ENCODE data around the gene RBSN. TPM values are rescaled to one million over a fixed set of nuclear protein-coding genes. Genes with fewer than 3 reads are reported as not detected.

RBSN gene
- total RNA-seq, 4 donors from 2014 or later = 27.4 to 62.8 (median 39.8) TPM

- H3K36me3 ChIP-seq = no peaks in the 10 kb centered on the region
- no peak overlapping the region for H3K4me3 ChIP-seq
- no peaks in the 10 kb centered on the region for H3K27me3 ChIP-seq
- H3K27ac ChIP-seq = no peak overlapping the region
- no peaks in the 10 kb centered on the region for H3K4me1 ChIP-seq
- H3K9me3 ChIP-seq = no peaks in the 10 kb centered on the region
- no peak for DNase-seq
- no peak for TF ChIP-seq CTCF (IDR thresholded peaks at IDR 0.05)
- TF ChIP-seq POLR2A (IDR thresholded peaks at IDR 0.05) = no peak
- intact Hi-C loops (cut with DNase I; ENCODE audit: low total_unique reads) = no loop called here
Measured at GRCh38 chr3:15066467-15066866, 32.5 kb downstream of the RBSN start.

GRCh38 chr3:15065550-15066007, 33.4 kb downstream of the RBSN start:
- no peaks in the 10 kb centered on the region for H3K9me3 ChIP-seq
- H3K27ac ChIP-seq = peak overlapping the region; percentile 74 to 79
- no peaks in the 10 kb centered on the region for H3K4me1 ChIP-seq
- H3K27me3 ChIP-seq = no peaks in the 10 kb centered on the region
- no peak for DNase-seq
- peak overlapping the region; percentile 54 to 84 for H3K4me3 ChIP-seq
- intact Hi-C loops (cut with DNase I; ENCODE audit: low total_unique reads) = no loop called here
- H3K36me3 ChIP-seq = no peaks in the 10 kb centered on the region
- TF ChIP-seq POLR2A (IDR thresholded peaks at IDR 0.05) = no peak

GRCh38 chr3:15064835-15065549, 34.0 kb downstream of the RBSN start, which contains the start of gene MRPS25:
Gene MRPS25, minus strand, starts transcription at chr3:15065315. Its CDS starts 121 bp downstream, at chr3:15065194.
- Histone ChIP-seq H3K27me3 (no peaks in the 10 kb centered on the region), H3K4me3 (peak within 1 kb of the TSS; percentile 54 to 84), H3K36me3 (no peaks in the 10 kb centered on the region), H3K27ac (peak within 1 kb of the TSS; percentile 74 to 79), H3K9me3 (no peaks in the 10 kb centered on the region), H3K4me1 (no peaks in the 10 kb centered on the region)
- TF ChIP-seq POLR2A (IDR thresholded peaks at IDR 0.05) (peak; percentile 69 to 85), CTCF (IDR thresholded peaks at IDR 0.05) (peak in 1 of 4 experiments; percentile 7)
- intact Hi-C loops (cut with DNase I; ENCODE audit: low total_unique reads) = no loop called here
- peak; percentile 83 to 88 for DNase-seq

- no peaks in the 10 kb centered on the region for H3K27me3 ChIP-seq
- H3K9me3 ChIP-seq = no peaks in the 10 kb centered on the region
- peak overlapping the region; percentile 54 to 84 for H3K4me3 ChIP-seq
- no peak for TF ChIP-seq POLR2A (IDR thresholded peaks at IDR 0.05)
- TF ChIP-seq CTCF (IDR thresholded peaks at IDR 0.05) = no peak
- no peak for DNase-seq
- H3K4me1 ChIP-seq = no peaks in the 10 kb centered on the region
- H3K27ac ChIP-seq = peak overlapping the region; percentile 74 to 79
- H3K36me3 ChIP-seq = no peaks in the 10 kb centered on the region
- intact Hi-C loops (cut with DNase I; ENCODE audit: low total_unique reads) = no loop called here
Measured at GRCh38 chr3:15064299-15064834, 34.6 kb downstream of the RBSN start.

- Histone ChIP-seq H3K4me3 (peak overlapping the region; percentile 54 to 84), H3K9me3 (no peaks in the 10 kb centered on the region), H3K27ac (peak overlapping the region in 1 of 2 donors; percentile 79), H3K27me3 (no peaks in the 10 kb centered on the region), H3K4me1 (no peaks in the 10 kb centered on the region), H3K36me3 (no peaks in the 10 kb centered on the region)
- no peak for DNase-seq
- TF ChIP-seq CTCF (IDR thresholded peaks at IDR 0.05) (no peak), POLR2A (IDR thresholded peaks at IDR 0.05) (no peak)
- intact Hi-C loops (cut with DNase I; ENCODE audit: low total_unique reads) = no loop called here
Measured at GRCh38 chr3:15063656-15064286, 35.2 kb downstream of the RBSN start.
